Aorta (tissue), 5 donors: ENCODE data around the gene ZC3H6. TPM values are rescaled to one million over a fixed set of nuclear protein-coding genes. Genes with fewer than 3 reads are reported as not detected.

Experiments used
- ATAC-seq: fragments of 200-7000 bp; cut with Tn5 transposase; one replicate; pipeline ENCODE4 v1.9.1; 2022; ENCODE audit warnings: moderate library complexity; ENCODE audit not compliant: low FRiP score
- DNase-seq, 2 donors: peaks; one replicate each; pipeline ENCODE4 v3.0.0-alpha.2; 2020
- H3K27ac ChIP-seq, 2 donors: one replicate each; pipeline ENCODE4 v1.5.1; 2013; ENCODE audit warnings: low read length in 2 of 2, mild to moderate bottlenecking in 2 of 2, moderate library complexity in 2 of 2, control low read depth in 1 of 2, inconsistent platforms in 1 of 2, low read depth in 1 of 2
- H3K27me3 ChIP-seq, 2 donors: one replicate each; pipeline ENCODE4 v1.6.1; 2013; ENCODE audit warnings: control low read depth in 1 of 2, low read length in 1 of 2, mild to moderate bottlenecking in 1 of 2, moderate library complexity in 1 of 2; ENCODE audit not compliant: insufficient read depth in 2 of 2, control insufficient read depth in 1 of 2
- H3K36me3 ChIP-seq, 2 donors: one replicate each; pipeline ENCODE4 v1.6.1; 2013; ENCODE audit warnings: control low read depth in 1 of 2, low read length in 1 of 2, mild to moderate bottlenecking in 1 of 2; ENCODE audit not compliant: insufficient read depth in 2 of 2, control insufficient read depth in 1 of 2
- H3K4me1 ChIP-seq, 2 donors: one replicate each; pipeline ENCODE4 v1.6.1; 2013; ENCODE audit warnings: low read length in 2 of 2, control low read depth in 1 of 2, mild to moderate bottlenecking in 1 of 2, moderate library complexity in 1 of 2; ENCODE audit not compliant: insufficient read depth in 2 of 2, control insufficient read depth in 1 of 2
- H3K4me3 ChIP-seq, 2 donors: one replicate each; pipeline ENCODE4 v1.5.1; 2013; ENCODE audit warnings: low read length in 2 of 2, control low read depth in 1 of 2, mild to moderate bottlenecking in 1 of 2
- H3K9me3 ChIP-seq: one replicate; pipeline ENCODE4 v1.6.1; 2013; ENCODE audit warnings: mild to moderate bottlenecking, low read length; ENCODE audit not compliant: control insufficient read depth
- WGBS, 2 donors: extraction: QIAGEN DNeasy Blood & Tissue Kit; methylation state at CpG; one replicate each; pipeline ENCODE4 v1.1.7; 2013; 5-methylcytosine and 5-hydroxymethylcytosine counted together
- intact Hi-C, 2 donors: fragments of 100-400 bp; cut with DNase I; formaldehyde crosslinking; loops; one replicate each; pipeline versions ENCODE4 v1.14.2 to v1.15.0; 2022
- long read RNA-seq, 2 donors: library from polyadenylated mRNA; unstranded; transcript quantifications; one replicate each; pipeline ENCODE4 v2.0.0, GENCODE V29; 2020 to 2021
- polyA plus RNA-seq, 2 donors: library from polyadenylated mRNA; stranded (reverse); fragments of 200-250 nt; gene quantifications; one replicate each; pipeline ENCODE4 v1.2.3, GENCODE V29; 2013
- total RNA-seq, 2 donors: library from RNA; stranded (reverse); fragmentation: NEBNext Ultra II Directional; extraction: Animal tissue kit (Norgen Biotek cat#: 25700); gene quantifications; one replicate each; pipeline ENCODE4 v1.2.1, GENCODE V29; 2021
- donor health status: healthy with polysubstance abuse.
- donor health status: Bipolar disorder and iron deficiency.
- donor health status: DM: no; HTN: no; CAD: no.
- donor health status: DM: no; HTN: no; CAD: no.
- donor health status: DM: yes; HTN: yes; CAD: no.

The ZC3H6 gene
- total RNA-seq (10 to 100 TPM; 16.2 to 18.2 TPM), polyA plus RNA-seq (1 to 10 TPM; 2.3 to 3.5 TPM)
- long read RNA-seq, donor 1, partial matches to known transcripts, result 2 of 3 reads
- long read RNA-seq, donor 1, other reads (novel, unspliced or antisense), result 1 of 3 reads
- long read RNA-seq, donor 2, partial matches to known transcripts, result 2 of 7 reads
- long read RNA-seq, donor 2, other reads (novel, unspliced or antisense), result 5 of 7 reads

- H3K27ac ChIP-seq, result peak within 1 kb of the TSS; percentile 99
- DNase-seq (peak; percentile 99 to 100), ATAC-seq (peak; percentile 99)
- 1% methylated on average over 55 to 60 of the region's 60 CpGs for WGBS, 2 donors
- no peaks in the 10 kb centered on the region for H3K9me3 ChIP-seq
- H3K27me3 ChIP-seq, result no peaks in the 10 kb centered on the region
- intact Hi-C loops, result loop anchor here in 1 of 2 donors (2.0 to 5.0 kb wide), 2 partner anchors 29 to 157 kb away; partner anchors contain the start of gene RGPD8
- H3K36me3 ChIP-seq, result no peaks in the 10 kb centered on the region
- peak within 1 kb of the TSS; percentile 82 to 94 for H3K4me3 ChIP-seq
- no peaks in the 10 kb centered on the region for H3K4me1 ChIP-seq
Measured at GRCh38 chr2:112275311-112275886, at the start of gene ZC3H6. TSS of gene ZC3H6 (plus strand) at chr2:112275597. CDS start at chr2:112275995, 398 bp downstream.

DNA sequence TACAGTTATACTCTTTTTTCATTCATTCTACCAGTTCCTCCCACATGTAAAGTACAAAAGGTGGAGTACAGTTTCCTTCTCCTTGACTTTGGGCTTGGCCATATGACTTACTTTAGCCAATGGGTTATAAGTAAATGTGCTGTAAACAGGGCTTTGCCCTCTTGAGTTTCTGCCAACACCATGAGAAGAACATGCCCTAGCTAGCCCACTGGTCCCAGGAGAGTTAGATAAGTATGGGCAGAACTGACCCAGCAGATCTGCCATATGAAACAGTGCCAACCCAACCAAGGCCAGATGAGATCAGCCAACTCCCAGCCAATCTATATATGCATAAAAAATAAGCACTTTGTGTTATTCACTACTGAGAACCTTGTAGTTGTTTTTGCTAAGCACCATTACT is 46.0 kb upstream of the ZC3H6 start:
- Histone ChIP-seq H3K4me3 (no peak overlapping the region), H3K9me3 (no peaks in the 10 kb centered on the region), H3K36me3 (no peaks in the 10 kb centered on the region), H3K27ac (no peak overlapping the region), H3K27me3 (no peaks in the 10 kb centered on the region), H3K4me1 (no peaks in the 10 kb centered on the region)
- intact Hi-C loops, result no loop called here
- ATAC-seq, result no peak
- no peak for DNase-seq

GRCh38 chr2:112230371-112230770 is 45.0 kb upstream of the ZC3H6 start:
- Histone ChIP-seq H3K27ac (no peak overlapping the region), H3K27me3 (no peaks in the 10 kb centered on the region), H3K9me3 (no peaks in the 10 kb centered on the region), H3K4me1 (no peaks in the 10 kb centered on the region), H3K4me3 (no peak overlapping the region), H3K36me3 (no peaks in the 10 kb centered on the region)
- no peak for ATAC-seq
- no peak for DNase-seq
- intact Hi-C loops, result no loop called here
- 96 to 97% methylated on average over 3 of the region's 3 CpGs for WGBS, 2 donors

GRCh38 chr2:112239862-112240261 is 35.5 kb upstream of the ZC3H6 start:
- WGBS, 2 donors, result 95 to 96% methylated on average over 1 of the region's 1 CpG
- Histone ChIP-seq H3K4me3 (no peak overlapping the region), H3K4me1 (no peaks in the 10 kb centered on the region), H3K9me3 (no peaks in the 10 kb centered on the region), H3K27ac (no peak overlapping the region), H3K27me3 (no peaks in the 10 kb centered on the region), H3K36me3 (no peaks in the 10 kb centered on the region)
- ATAC-seq, result no peak
- intact Hi-C loops, result loop anchor here in 1 of 2 donors (10.0 kb wide), 1 partner anchor 115 kb away; no protein-coding TSS in a partner anchor
- no peak for DNase-seq

DNA sequence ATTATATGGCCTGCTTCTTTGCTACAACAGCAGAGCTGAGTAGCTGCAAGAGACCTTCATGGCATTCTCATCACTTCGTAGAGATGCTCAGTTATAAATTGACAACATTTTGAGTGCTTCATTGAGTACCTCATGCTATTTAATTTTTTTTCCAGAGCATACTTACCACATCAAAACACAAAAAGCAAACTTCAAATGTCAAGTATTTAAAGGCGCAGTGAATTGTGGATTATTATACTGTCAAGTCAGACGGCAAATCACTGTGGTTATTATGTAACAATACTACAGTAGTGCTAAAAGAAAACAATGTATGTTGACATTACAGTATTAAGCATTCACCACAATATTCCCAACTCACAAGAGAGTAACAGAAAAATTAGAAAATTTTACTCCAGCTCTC is 33.0 kb upstream of the ZC3H6 start:
- Histone ChIP-seq H3K36me3 (peaks cover under 1 to 2% of the 10 kb centered on the region in 2 donors), H3K4me1 (no peaks in the 10 kb centered on the region), H3K27ac (no peak overlapping the region), H3K9me3 (no peaks in the 10 kb centered on the region), H3K27me3 (no peaks in the 10 kb centered on the region), H3K4me3 (no peak overlapping the region)
- no peak for ATAC-seq
- no peak for DNase-seq
- intact Hi-C loops, result loop anchor here in 1 of 2 donors (10.0 kb wide), 1 partner anchor 118 kb away; no protein-coding TSS in a partner anchor
- WGBS, 2 donors, result 67 to 82% methylated on average over 3 of the region's 3 CpGs

DNA sequence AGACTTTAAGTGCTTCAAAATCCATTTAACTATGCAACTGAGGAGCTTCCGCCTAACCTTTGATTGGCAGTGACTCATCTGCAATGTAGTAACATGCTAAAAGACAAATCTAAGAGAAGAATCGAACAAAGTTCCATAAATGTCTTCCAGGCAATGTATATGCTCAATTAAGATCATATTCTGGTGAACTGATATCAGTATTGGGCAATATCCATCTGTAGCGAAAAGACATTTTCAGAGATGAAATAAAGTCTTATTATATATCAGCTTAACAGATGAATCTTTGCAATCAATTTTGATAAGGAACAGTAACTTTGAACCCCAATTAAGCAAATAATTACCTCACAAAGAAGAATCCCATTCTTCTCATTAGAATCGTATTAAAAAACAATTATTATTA is 32.2 kb upstream of the ZC3H6 start:
- intact Hi-C loops, result loop anchor here in 1 of 2 donors (10.0 kb wide), 1 partner anchor 118 kb away; no protein-coding TSS in a partner anchor
- H3K36me3 ChIP-seq, result peaks cover 2 to 4% of the 10 kb centered on the region in 2 donors
- no peaks in the 10 kb centered on the region for H3K9me3 ChIP-seq
- ATAC-seq, result no peak
- 95 to 98% methylated on average over 4 of the region's 4 CpGs for WGBS, 2 donors
- no peak overlapping the region for H3K27ac ChIP-seq
- H3K4me3 ChIP-seq, result no peak overlapping the region
- H3K4me1 ChIP-seq, result no peaks in the 10 kb centered on the region
- no peaks in the 10 kb centered on the region for H3K27me3 ChIP-seq
- DNase-seq, result no peak

DNA sequence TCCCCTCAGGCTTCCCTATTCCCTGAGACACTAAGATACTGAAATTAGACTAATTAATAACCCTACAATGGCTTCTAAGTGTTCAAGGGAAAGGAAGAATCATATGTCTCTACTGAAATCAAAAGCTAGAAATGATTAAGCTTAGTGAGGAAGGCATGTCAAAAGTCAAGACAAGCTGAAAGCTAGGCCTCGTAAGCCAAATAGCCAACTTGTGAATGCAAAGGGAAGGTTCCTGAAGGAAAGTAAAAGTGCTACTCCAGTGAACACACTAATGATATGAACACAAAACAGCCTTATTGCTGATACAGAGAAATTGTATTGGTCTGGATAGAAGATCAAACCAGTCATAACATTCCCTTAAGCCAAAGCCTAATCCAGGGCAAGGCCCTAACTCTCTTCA is 30.5 kb upstream of the ZC3H6 start:
- ATAC-seq, result no peak
- WGBS, 2 donors, result 94 to 97% methylated on average over 1 of the region's 1 CpG
- Histone ChIP-seq H3K4me3 (no peak overlapping the region), H3K9me3 (no peaks in the 10 kb centered on the region), H3K27ac (no peak overlapping the region), H3K27me3 (no peaks in the 10 kb centered on the region), H3K36me3 (peaks cover 2 to 4% of the 10 kb centered on the region in 2 donors), H3K4me1 (no peaks in the 10 kb centered on the region)
- no peak for DNase-seq
- intact Hi-C loops, result loop anchor here in 1 of 2 donors (10.0 kb wide), 1 partner anchor 120 kb away; no protein-coding TSS in a partner anchor

DNA sequence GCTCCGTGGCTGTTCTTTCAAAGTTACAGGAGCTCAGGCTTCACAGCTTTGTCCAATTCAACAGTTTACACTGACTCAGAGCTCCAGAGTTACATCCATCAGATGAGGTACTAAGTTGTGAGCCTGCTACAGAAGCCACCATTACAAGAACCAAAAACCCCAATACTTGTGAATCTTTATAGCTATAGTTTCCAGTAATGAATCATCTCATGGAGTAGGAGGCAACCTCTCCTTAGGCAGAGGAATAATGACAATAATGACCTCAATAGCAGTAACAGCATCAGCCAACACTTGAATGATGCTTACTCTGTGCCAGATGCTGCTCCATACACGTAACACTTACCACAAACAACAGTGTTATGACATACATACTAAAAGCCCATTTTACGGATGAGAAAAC is 24.1 kb upstream of the ZC3H6 start:
- no peaks in the 10 kb centered on the region for H3K27me3 ChIP-seq
- peaks cover 2 to 4% of the 10 kb centered on the region in 2 donors for H3K36me3 ChIP-seq
- ATAC-seq (no peak), DNase-seq (no peak)
- no peak overlapping the region for H3K4me3 ChIP-seq
- H3K4me1 ChIP-seq, result no peaks in the 10 kb centered on the region
- H3K27ac ChIP-seq, result no peak overlapping the region
- 83 to 84% methylated on average over 3 of the region's 3 CpGs for WGBS, 2 donors
- intact Hi-C loops, result no loop called here
- H3K9me3 ChIP-seq, result no peaks in the 10 kb centered on the region

- no peaks in the 10 kb centered on the region for H3K36me3 ChIP-seq
- 93% methylated on average over 5 of the region's 5 CpGs for WGBS, 2 donors
- H3K9me3 ChIP-seq, result no peaks in the 10 kb centered on the region
- DNase-seq (no peak), ATAC-seq (no peak)
- no peak overlapping the region for H3K4me3 ChIP-seq
- intact Hi-C loops, result no loop called here
- no peaks in the 10 kb centered on the region for H3K27me3 ChIP-seq
- H3K27ac ChIP-seq, result no peak overlapping the region
- no peaks in the 10 kb centered on the region for H3K4me1 ChIP-seq
Measured at GRCh38 chr2:112253261-112253815, 22.1 kb upstream of the ZC3H6 start.
